GM20431 (cell line): ENCODE data around the gene MSH3.

ENCODE experiments used
- in situ Hi-C: fragments of 300-500 bp; cut with MseI, MboI; formaldehyde crosslinking; loops from one replicate; pipeline ENCODE4 v1.15.0; 2020; ENCODE audit warnings: low sequenced_read_pairs; ENCODE audit not compliant: unreplicated experiment

Gene MSH3

GRCh38 chr5:80703291-80703690 lies 48.8 kb downstream of the MSH3 start:
- in situ Hi-C loops, result loop anchor here (25.0 kb wide), 1 partner anchor 484 kb away; no protein-coding TSS in a partner anchor

- in situ Hi-C loops, result loop anchor here (25.0 kb wide), 1 partner anchor 484 kb away; no protein-coding TSS in a partner anchor
These were observed 49.3 kb downstream of the MSH3 start for GRCh38 chr5:80703747-80704146.

- in situ Hi-C loops, result loop anchor here (25.0 kb wide), 1 partner anchor 483 kb away; no protein-coding TSS in a partner anchor
These were observed 49.8 kb downstream of the MSH3 start for GRCh38 chr5:80704221-80704620.

- in situ Hi-C loops, result loop anchor here (25.0 kb wide), 1 partner anchor 482 kb away; no protein-coding TSS in a partner anchor
These were observed 50.8 kb downstream of the MSH3 start for GRCh38 chr5:80705216-80705769.

- in situ Hi-C loops, result loop anchor here (25.0 kb wide), 1 partner anchor 482 kb away; no protein-coding TSS in a partner anchor
These were observed 51.3 kb downstream of the MSH3 start for GRCh38 chr5:80705801-80706200.

GRCh38 chr5:80706835-80707447 lies 52.5 kb downstream of the MSH3 start:
- in situ Hi-C loops, result loop anchor here (25.0 kb wide), 1 partner anchor 480 kb away; no protein-coding TSS in a partner anchor

- in situ Hi-C loops, result loop anchor here (25.0 kb wide), 1 partner anchor 480 kb away; no protein-coding TSS in a partner anchor
These were observed 53.2 kb downstream of the MSH3 start for GRCh38 chr5:80707645-80708044.

GRCh38 chr5:80711216-80711615 lies 56.8 kb downstream of the MSH3 start:
- in situ Hi-C loops, result loop anchor here (25.0 kb wide), 1 partner anchor 476 kb away; no protein-coding TSS in a partner anchor

- in situ Hi-C loops, result loop anchor here (25.0 kb wide), 1 partner anchor 475 kb away; no protein-coding TSS in a partner anchor
These were observed 57.5 kb downstream of the MSH3 start for GRCh38 chr5:80711938-80712337.

- in situ Hi-C loops, result loop anchor here (25.0 kb wide), 1 partner anchor 474 kb away; no protein-coding TSS in a partner anchor
These were observed 58.5 kb downstream of the MSH3 start for GRCh38 chr5:80712919-80713318.

- in situ Hi-C loops, result loop anchor here (25.0 kb wide), 1 partner anchor 474 kb away; no protein-coding TSS in a partner anchor
These were observed 59.2 kb downstream of the MSH3 start for GRCh38 chr5:80713631-80714030.

- in situ Hi-C loops, result loop anchor here (25.0 kb wide), 1 partner anchor 473 kb away; no protein-coding TSS in a partner anchor
These were observed 60.3 kb downstream of the MSH3 start for GRCh38 chr5:80714570-80715298.

GRCh38 chr5:80715887-80716286 lies 61.4 kb downstream of the MSH3 start:
- in situ Hi-C loops, result loop anchor here (25.0 kb wide), 1 partner anchor 471 kb away; no protein-coding TSS in a partner anchor

- in situ Hi-C loops, result loop anchor here (25.0 kb wide), 1 partner anchor 467 kb away; no protein-coding TSS in a partner anchor
These were observed 65.7 kb downstream of the MSH3 start for GRCh38 chr5:80720181-80720580.

- in situ Hi-C loops, result loop anchor here (25.0 kb wide), 1 partner anchor 464 kb away; no protein-coding TSS in a partner anchor
These were observed 68.5 kb downstream of the MSH3 start for GRCh38 chr5:80722916-80723315.

GRCh38 chr5:80725446-80725845 lies 71.0 kb downstream of the MSH3 start:
- in situ Hi-C loops, result no loop called here

- in situ Hi-C loops, result no loop called here
These were observed 82.3 kb downstream of the MSH3 start for GRCh38 chr5:80736730-80737129.

- in situ Hi-C loops, result no loop called here
These were observed 84.0 kb downstream of the MSH3 start for GRCh38 chr5:80738466-80738865.

- in situ Hi-C loops, result no loop called here
These were observed 84.6 kb downstream of the MSH3 start for GRCh38 chr5:80739057-80739456.

GRCh38 chr5:80739496-80739895 lies 85.0 kb downstream of the MSH3 start:
- in situ Hi-C loops, result no loop called here
